Retinal pigment epithelial cell (primary cell): ENCODE measurements around the gene CD101.

Source experiments
- DNase-seq: peaks from one replicate; pipeline ENCODE4 v3.0.0-alpha.2; 2010; ENCODE audit warnings: low read depth
- H3K4me3 ChIP-seq: 2 replicates; pipeline ENCODE4 v1.5.1; 2011; ENCODE audit warnings: mild to moderate bottlenecking, low read length, control low read depth, moderate library complexity
- CTCF ChIP-seq: conservative IDR thresholded peaks from 2 replicates; pipeline ENCODE4 v1.5.1; 2011; ENCODE audit warnings: low read depth, low read length, control low read depth, inconsistent platforms

CD101 gene

GRCh38 chr1:117059678-117060440 lies 58.3 kb downstream of the CD101 start, which contains the start of gene TTF2:
TSS of gene TTF2 (plus strand) at chr1:117060326. CDS start at chr1:117060347, 21 bp downstream.
- TF ChIP-seq CTCF = peak; percentile 7
- peak; percentile 99 for DNase-seq
- H3K4me3 ChIP-seq = peak within 1 kb of the TSS; percentile 90

- peak overlapping the region; percentile 90 for H3K4me3 ChIP-seq
- TF ChIP-seq CTCF = no peak
- no peak for DNase-seq
Observed at GRCh38 chr1:117060441-117061317, 59.1 kb downstream of the CD101 start.

GRCh38 chr1:117061986-117062415 lies 60.4 kb downstream of the CD101 start:
- TF ChIP-seq CTCF = no peak
- H3K4me3 ChIP-seq = no peak overlapping the region
- DNase-seq = no peak

DNA sequence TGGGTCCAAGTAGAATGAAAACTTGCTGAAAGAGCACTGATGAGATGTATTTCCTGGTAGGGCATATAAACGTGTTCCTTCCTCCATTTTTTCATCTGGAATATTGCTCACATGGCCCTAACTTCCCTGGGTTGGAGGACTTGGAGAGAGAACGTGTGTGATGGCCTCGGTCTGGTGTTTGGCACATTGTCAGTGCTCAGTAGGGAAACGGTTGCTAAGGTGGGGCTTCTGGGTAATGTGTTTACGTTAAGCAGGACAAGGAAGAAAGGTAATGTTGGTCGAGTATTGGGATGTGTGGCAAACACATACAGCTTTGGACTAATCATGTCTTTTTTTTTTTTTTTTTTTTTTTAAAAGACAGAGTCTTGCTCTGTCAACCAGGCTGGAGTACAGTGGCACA lies 64.8 kb downstream of the CD101 start:
- no peak for TF ChIP-seq CTCF
- no peak for DNase-seq
- no peak overlapping the region for H3K4me3 ChIP-seq

GRCh38 chr1:117067533-117068370 lies 66.2 kb downstream of the CD101 start:
- DNase-seq = no peak
- TF ChIP-seq CTCF = peak; percentile 81
- H3K4me3 ChIP-seq = no peak overlapping the region

DNA sequence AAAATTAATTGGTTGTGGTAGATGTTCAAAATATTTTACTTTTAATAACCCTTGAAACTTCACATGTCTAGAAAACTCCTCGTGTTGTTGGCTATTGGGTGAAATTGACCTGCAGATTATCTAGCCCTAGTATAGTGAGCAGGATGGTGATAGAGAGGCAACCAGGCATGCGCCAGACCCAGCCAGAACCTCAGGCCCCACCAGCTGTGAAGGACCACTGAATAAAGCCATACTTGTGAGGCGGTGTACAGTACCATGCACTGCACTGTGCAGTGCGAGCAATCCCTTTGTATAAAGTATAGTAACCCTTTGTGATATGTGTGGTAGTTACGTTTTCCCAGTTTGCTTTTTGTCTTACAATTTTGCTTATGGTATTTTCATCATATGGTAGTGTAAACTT lies 67.0 kb downstream of the CD101 start:
- H3K4me3 ChIP-seq = no peak overlapping the region
- DNase-seq = no peak
- TF ChIP-seq CTCF = no peak
